Measurements from ENCODE around the gene CA5A.

- TF ChIP-seq CTCF (IDR thresholded peaks at IDR 0.05; ENCODE audit: borderline replicate concordance, extremely low read depth, low read length, poor library complexity, severe bottlenecking) (no peak), EZH2 (IDR thresholded peaks at IDR 0.05; ENCODE audit: borderline replicate concordance, low read depth, low read length, severe bottlenecking) (no peak)
Observed at GRCh38 chr16:87847467-87847784, 88.9 kb downstream of the CA5A start.

All from DND-41 (cell line).